GM18498 (cell line): ENCODE data around the gene GMEB2.

ENCODE experiments used
- ATAC-seq: cut with Tn5 transposase; IDR thresholded peaks from one replicate; pipeline ENCODE4 v1.9.1; 2021; ENCODE audit warnings: mild to moderate bottlenecking, moderate library complexity; ENCODE audit not compliant: unreplicated experiment

GMEB2 gene

GRCh38 chr20:63547725-63548480 lies 79.0 kb downstream of the GMEB2 start, which contains the start of gene SRMS:
Gene SRMS, minus strand, starts transcription at chr20:63547749. Its CDS starts 286 bp downstream, at chr20:63547463.
- ATAC-seq, result no peak

- ATAC-seq, result no peak
These were observed 79.8 kb downstream of the GMEB2 start for GRCh38 chr20:63546956-63547724.

DNA sequence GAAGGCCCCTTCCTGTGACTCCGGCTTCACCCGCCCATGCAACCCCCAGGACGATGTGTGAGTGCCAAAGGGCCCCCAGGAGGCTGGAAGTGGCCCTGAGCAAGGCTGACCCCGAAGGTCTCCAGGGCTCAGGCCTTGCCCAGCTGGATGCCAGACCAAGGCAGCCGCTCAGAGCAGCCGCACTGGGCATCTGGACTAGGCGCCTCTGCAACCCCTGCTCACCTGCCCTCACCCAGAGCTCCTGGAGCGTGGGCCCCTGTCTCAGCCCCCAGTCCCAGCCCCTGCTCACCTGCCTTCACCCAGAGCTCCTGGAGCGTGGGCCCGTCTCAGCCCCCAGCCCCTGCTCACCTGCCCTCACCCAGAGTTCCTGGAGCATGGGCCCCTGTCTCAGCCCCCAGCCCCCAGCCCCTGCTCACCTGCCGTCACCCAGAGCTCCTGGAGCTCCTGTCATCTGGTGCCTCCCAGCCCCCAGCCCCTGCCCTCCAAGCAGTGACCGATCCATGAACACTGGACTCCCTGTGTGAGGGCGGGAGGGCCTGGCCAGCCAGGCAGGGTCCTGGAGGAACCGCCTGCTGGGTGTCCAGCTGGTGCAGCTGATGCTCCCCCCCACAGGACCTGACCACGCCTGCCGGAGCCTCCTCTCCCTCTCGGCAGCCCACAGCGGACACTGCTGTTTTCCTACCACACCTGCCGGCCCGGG lies 80.5 kb downstream of the GMEB2 start:
- no peak for ATAC-seq

DNA sequence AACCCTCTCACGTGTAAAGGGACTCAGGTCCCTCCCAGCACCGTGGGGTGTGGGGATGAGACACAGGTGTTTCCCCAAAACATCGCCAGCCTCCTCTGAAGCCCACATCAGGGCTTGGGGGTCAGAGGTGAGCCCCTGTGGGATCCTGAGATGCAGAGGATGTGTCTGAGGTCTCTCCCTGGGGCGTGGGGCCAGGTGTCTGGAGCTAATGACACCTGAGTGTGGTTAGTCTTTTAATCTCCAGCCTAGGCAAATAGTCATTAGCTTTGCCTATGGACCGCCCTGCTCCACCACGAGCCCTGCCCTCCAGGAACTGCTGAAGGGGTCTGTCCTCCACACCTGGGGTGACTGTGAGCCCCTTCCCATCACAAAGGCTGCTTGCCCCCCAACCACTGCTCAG lies 81.1 kb downstream of the GMEB2 start:
- ATAC-seq, result no peak

GRCh38 chr20:63544958-63545516 lies 81.9 kb downstream of the GMEB2 start:
- no peak for ATAC-seq

DNA sequence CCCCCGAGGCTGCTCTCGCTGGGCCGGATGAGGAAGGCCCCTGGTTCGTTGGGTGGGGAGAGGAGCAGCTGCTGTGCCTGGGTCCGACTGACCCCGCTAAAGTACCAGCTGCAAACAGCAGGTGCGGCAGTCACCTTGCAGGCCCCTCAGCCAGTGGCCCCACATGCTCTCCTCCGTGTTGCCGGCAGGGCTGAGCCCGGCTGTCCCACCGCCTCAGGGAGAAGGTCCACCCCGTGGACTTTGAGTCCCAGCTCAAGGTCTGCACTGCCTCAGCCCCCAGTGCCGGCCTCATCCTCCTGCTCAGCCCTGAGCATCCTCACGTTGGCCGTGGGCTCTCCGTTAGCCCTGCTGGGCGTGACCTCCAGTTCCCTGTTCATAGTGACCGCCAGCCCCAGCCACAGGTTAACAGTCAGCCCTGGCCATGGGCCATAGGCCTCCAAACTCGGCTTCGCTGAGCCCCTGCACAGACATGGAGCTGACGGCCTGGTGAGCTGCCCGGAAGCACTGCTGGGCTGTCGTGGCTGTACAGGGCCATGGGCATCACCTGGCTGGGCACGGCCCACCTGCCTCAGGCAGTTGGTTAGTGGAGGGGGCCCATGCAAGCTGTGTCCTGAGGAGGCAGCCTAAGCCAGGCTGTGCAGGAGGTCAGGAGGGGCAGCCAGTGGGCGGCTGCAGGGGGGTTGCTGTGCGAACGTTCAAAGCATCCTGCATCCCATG lies 82.5 kb downstream of the GMEB2 start:
- no peak for ATAC-seq

- no peak for ATAC-seq
These were observed 83.2 kb downstream of the GMEB2 start for GRCh38 chr20:63543733-63544132.

DNA sequence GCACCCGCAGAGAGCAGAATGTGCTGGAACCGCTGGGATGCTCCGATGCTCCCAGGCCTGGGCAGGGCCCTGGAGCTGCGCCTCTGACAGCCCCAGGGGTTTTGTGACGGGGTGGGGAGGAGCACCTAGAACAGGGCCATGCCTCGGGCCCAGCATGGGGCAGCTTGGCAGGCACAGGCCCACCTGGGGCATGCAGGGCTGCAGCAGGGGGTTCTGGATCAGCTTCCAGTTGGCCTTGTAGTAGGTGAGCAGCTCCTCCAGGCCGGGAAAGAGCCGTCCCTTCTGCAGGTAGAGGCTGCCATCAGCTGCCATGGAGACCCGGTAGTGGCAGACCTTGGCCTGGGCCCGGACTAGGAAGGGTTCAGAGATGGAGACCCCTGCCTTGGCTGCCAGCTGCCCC lies 83.8 kb downstream of the GMEB2 start:
- ATAC-seq, result no peak

DNA sequence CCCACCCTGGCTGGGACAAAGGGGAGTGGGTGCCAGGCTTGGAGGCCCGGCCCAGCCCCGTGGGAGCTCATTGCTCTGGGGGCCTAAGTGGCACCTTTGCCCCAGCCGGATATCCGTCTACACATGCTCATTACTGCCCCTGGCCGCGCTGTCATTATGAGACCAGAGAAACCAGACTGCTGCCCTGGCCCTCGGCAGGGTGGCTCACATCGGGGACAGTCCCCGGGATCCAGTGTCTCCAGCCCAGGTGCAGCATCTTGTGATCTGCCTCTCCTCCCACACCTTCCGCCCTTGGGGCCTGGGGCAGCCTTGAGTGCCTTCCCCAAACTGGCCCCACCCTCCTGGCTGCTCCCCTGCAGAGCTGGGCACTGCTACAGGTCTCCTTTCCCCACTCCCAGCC lies 84.2 kb downstream of the GMEB2 start:
- ATAC-seq, result no peak

- no peak for ATAC-seq
These were observed 84.8 kb downstream of the GMEB2 start for GRCh38 chr20:63542031-63542559.

DNA sequence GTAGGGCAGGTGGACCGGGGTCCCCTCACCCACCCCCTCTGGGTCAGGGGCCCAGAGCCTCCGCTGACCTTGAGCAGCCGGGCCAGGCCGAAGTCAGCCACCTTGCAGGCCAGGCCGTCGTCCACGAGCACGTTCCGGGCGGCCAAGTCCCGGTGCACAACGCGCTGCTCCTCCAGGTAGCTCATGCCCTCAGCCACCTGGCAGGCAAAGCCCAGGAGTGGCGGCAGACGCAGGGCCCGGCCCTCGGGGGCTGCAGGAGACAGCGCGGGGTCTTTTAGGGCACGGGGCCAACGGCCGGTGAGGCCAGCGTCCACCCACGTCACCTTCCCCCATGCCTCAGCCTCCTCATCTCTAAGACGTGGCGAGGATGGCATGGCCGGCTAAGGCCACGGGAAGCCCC lies 85.5 kb downstream of the GMEB2 start:
- no peak for ATAC-seq

DNA sequence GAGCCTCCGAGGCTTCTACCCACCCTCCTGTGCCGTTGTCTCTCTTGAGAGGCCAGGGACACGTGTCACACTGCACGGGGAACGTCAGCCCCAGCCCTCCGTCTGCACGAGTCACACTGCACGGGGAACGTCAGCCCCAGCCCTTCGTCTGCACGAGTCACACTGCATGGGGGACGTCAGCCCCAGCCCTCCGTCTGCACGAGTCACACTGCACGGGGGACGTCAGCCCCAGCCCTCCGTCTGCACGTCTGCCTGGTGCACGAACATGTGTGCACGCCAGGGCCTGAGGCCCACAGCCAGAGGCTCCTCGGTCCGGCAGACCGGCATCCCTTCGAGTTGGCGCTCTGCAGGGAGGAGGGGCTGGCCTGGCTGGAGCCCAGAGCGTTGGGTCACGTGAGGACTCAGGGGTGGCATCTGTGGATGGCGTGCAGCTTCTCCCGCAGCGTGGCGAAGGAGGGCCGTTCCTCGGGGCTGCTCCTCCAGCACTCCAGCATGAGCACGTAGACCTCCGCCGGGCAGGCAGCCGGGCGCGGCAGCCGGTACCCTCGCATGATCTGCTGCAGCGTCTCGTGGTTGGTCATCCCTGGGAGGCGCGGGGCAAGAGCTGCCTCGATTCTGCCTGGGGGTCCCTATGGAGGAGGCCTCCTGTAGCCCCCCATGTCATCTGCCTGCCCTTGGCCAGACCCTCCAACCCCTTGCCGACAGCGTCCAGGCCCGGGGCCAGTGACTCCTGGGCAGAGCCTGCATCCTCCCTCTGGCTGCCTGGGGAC lies 86.3 kb downstream of the GMEB2 start:
- ATAC-seq, result no peak

DNA sequence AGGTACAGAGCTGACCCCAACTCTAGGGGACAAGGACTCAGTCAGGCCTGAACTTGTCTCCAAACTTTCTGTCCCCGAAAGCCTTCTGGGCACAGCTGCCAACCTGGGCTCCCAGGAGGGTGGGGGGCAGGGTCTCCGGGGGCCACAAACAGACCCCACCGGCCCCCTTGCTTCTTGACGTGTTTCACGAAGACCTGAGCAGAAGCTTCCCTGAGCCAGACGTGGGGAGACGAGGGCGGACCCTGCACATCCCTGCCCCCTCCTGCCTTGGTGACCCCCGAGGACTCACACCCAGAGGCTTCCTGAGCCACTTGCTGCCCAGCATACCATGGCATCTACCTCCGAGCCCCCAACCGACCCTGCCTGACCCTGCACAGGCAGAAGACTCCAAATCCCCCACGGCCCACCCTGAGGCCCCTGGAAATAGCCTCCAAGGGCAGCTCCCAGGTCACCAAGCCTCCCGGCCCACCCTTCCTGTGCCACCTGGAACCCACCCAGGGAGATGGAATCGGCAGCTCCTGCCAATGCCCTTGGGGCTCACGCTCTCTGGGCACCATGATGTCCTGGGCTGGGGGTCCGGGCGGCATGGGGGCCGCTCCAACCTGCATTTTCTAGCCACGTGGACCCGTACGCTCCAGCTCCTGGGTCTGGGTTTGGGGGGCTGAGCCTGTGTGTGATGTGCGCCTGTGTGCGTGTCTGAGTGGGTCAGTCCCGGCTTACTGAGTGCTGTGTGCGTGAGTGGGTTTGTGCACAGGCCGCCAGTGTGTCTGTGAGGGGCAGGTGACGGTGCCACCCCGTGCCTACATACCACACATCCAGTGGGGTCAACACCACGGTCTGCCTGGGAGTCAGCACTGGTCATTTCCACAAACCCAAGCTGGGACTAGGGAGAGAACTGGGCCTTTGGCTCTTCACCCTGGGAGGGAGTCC lies 87.2 kb downstream of the GMEB2 start:
- ATAC-seq, result no peak

GRCh38 chr20:63539092-63539430 lies 87.8 kb downstream of the GMEB2 start:
- ATAC-seq, result no peak

- no peak for ATAC-seq
These were observed 88.5 kb downstream of the GMEB2 start for GRCh38 chr20:63538204-63539091.
